ENCODE measurements around the gene PHLDA1.

DNA sequence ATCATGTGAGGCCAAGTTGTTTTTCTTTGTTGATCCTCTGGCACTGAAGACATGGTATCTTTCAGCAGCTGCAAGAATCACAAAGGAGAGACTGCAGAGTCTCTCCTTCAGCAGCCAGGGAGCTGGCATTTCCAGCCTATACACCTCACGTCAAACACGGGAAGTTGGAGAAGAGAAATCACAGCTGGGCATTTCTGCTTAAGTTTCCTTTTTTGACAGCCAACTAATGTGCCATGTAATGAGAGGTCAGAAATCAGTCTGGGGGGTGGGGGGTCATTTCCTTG, 28.3 kb downstream of the PHLDA1 start:
- TF ChIP-seq, protein P1, sequence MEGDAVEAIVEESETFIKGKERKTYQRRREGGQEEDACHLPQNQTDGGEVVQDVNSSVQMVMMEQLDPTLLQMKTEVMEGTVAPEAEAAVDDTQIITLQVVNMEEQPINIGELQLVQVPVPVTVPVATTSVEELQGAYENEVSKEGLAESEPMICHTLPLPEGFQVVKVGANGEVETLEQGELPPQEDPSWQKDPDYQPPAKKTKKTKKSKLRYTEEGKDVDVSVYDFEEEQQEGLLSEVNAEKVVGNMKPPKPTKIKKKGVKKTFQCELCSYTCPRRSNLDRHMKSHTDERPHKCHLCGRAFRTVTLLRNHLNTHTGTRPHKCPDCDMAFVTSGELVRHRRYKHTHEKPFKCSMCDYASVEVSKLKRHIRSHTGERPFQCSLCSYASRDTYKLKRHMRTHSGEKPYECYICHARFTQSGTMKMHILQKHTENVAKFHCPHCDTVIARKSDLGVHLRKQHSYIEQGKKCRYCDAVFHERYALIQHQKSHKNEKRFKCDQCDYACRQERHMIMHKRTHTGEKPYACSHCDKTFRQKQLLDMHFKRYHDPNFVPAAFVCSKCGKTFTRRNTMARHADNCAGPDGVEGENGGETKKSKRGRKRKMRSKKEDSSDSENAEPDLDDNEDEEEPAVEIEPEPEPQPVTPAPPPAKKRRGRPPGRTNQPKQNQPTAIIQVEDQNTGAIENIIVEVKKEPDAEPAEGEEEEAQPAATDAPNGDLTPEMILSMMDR (IDR thresholded peaks at IDR 0.05; ENCODE audit: low read depth, low read length), result no peak
- TF ChIP-seq POLR2A (IDR thresholded peaks at IDR 0.05; ENCODE audit: extremely low read depth, insufficient read length) (no peak), MYC (IDR thresholded peaks at IDR 0.05; ENCODE audit: low read depth, low read length) (no peak)
- TF ChIP-seq, protein P2, sequence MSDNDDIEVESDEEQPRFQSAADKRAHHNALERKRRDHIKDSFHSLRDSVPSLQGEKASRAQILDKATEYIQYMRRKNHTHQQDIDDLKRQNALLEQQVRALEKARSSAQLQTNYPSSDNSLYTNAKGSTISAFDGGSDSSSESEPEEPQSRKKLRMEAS (IDR thresholded peaks at IDR 0.05; ENCODE audit: low read depth, low read length), result no peak

Data from NB4 (cell line).